HG03196 (cell line): Measurements from ENCODE around the gene CD1C.
"Not testable (repeated sequence)": the region's sequence is repeated elsewhere in the genome, so short reads cannot be mapped to it uniquely, and the experiment has no call there.

Source experiments
- ATAC-seq: cut with Tn5 transposase; IDR thresholded peaks from one replicate; pipeline ENCODE4 v1.9.1; 2021; ENCODE audit not compliant: unreplicated experiment

CD1C gene

GRCh38 chr1:158328426-158328825 lies 38.7 kb downstream of the CD1C start:
- ATAC-seq = no peak

DNA sequence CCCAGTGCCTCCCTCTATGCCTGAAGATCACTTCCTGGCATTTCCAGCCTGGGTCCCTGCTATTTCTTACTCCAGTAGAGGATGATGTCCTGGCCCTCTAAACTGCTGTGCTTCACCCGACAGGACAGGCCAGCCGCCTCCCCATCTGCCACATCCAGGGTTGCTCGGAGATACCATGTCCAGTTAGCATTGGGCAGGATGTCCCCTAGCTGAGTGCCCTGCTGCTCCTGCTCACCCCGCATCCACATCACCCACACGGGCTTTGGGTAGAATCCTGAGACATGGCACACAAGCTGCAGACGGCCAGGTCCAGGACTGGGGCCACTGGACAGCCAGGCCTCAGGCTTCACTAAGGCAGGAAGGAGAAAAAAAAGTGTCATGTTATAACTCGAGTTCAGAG lies 39.6 kb downstream of the CD1C start:
- no peak for ATAC-seq

GRCh38 chr1:158329733-158330132 lies 40.0 kb downstream of the CD1C start:
- ATAC-seq = no peak

- no peak for ATAC-seq
Measured at GRCh38 chr1:158330391-158331105, 40.8 kb downstream of the CD1C start.

DNA sequence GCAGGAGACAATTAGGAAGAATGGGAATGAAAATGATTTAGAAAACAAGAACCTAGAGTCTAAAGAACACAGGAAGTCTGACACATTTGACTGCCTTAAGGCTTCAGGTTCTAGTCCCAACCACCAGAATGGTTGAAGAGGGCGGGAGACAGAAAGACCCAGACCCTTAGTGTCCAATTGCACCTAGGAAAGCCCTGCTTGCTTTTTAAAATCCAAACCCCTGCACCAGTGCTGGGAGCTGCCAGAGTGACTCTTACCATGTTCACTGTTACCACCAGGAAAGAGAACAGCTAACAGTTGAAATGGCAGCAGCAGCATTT lies 41.3 kb downstream of the CD1C start:
- no peak for ATAC-seq

- no peak for ATAC-seq
Measured at GRCh38 chr1:158331481-158332150, 41.9 kb downstream of the CD1C start, which contains the start of gene CD1B. CD1B (minus strand) TSS chr1:158331531; CDS start chr1:158331423, 108 bp downstream.

GRCh38 chr1:158333405-158334155 lies 43.9 kb downstream of the CD1C start:
- no peak for ATAC-seq

DNA sequence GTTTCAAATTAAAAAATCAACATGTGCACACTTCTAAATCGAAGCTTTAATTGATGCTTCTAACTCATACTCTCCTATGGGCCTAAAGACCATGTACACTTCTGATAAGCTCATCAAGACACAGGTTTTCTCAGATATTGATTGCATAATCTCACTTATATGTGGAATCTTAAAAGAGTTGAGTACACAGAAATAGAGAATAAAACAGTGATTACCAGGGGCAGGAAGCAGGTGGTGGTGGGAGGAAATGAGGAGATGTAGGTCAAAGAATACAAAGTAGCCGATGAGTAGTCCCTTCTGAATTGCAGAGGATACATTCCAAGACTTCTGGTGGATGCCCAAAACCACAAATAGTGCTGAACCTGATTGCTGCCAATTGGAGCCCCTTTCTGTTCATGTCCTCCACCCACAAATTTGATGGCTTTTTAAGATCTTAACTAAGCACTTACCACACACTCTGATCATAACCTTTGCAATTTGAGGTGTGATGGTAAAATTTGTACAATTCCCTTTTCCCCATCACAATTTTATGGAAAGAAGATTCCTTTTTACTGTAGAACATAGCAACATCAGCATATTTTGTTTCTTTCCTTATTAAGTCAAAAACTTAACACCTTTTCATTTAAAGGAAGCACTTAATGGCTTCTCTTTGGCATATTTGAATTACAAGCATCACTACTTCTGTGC lies 44.9 kb downstream of the CD1C start:
- no peak for ATAC-seq

GRCh38 chr1:158335213-158335532 lies 45.5 kb downstream of the CD1C start:
- no peak for ATAC-seq

DNA sequence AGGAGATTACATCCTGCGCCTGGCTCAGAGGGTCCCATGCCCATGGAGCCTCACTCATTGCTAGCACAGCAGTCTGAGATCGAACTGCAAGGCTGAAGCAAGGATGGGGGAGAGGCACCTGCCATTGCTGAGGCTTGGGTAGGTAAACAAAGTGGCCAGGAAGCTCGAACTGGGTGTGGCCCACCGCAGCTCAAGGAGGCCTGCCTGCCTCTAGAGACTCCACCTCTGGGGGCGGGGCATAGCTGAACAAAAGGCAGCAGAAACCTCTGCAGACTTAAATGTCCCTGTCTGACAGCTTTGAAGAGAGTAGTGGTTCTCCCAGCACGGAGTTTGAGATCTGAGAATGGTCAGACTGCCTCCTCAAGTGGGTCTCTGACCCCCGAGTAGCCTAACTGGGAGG lies 46.7 kb downstream of the CD1C start:
- ATAC-seq = not testable (repeated sequence)
